Measurements from ENCODE around the gene HHAT. TPM values are rescaled to one million over a fixed set of nuclear protein-coding genes. Genes with fewer than 3 reads are reported as not detected.

Gene HHAT
- total and polyA plus RNA-seq, 2 of the 4 experiments (the other 2 are of a cell fraction): 1.7 to 2.5 TPM

DNA sequence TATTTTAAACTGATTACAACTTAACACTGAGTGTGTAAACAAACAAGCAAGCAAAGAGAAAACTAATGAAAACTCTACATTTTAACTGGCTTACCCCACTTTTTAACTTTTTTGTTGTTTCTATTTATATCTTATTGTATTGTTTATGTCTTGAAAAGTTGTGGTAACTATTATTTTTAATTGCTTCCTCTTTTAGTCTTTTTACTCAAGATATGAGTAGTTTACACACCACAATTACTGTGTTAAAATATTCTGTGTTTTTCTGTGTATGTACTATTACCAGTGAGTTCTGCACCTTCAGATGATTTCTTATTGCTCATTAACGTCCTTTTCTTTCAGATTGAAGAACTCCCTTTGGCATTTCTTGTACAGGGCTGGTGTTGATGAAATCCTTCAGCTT is 4.7 kb upstream of the HHAT start:
- POLR2A ChIA-PET (ENCODE audit: unreplicated experiment): no interaction called here
- Histone ChIP-seq H2BK5ac (ENCODE audit: low read depth, low read length, poor library complexity, severe bottlenecking) (no peak overlapping the region), H4K5ac (ENCODE audit: low read depth, low read length) (no peak overlapping the region), H2BK15ac (ENCODE audit: low read depth, low read length) (no peak overlapping the region), H2BK20ac (ENCODE audit: low read depth, low read length) (no peak overlapping the region), H3K23ac (ENCODE audit: low read depth, low read length) (no peak overlapping the region), H3K27me3 (ENCODE audit: control insufficient read depth, insufficient read depth, low read length) (peaks cover 2% of the 10 kb centered on the region; the same call in 1 of the 2 replicates), H3K56ac (ENCODE audit: extremely low read depth, insufficient read depth, low read length) (no peak overlapping the region), H2BK120ac (ENCODE audit: low read depth, low read length) (no peak overlapping the region), H3K9ac (ENCODE audit: low read depth, low read length) (no peak overlapping the region), H3K27ac (ENCODE audit: insufficient read depth, low read length) (no peak overlapping the region), H3K4ac (ENCODE audit: low read depth, low read length) (no peak overlapping the region), H3K4me1 (ENCODE audit: control insufficient read depth, insufficient read depth, low read length) (peaks cover 2% of the 10 kb centered on the region; the same call in 1 of the 2 replicates), H4K20me1 (ENCODE audit: insufficient read depth, low read length) (no peaks in the 10 kb centered on the region), H4K8ac (ENCODE audit: low read depth in 2 of 2, low read length in 2 of 2) (no peak overlapping the region), H3K79me1 (ENCODE audit: low read depth in 1 of 2, low read length in 2 of 2) (no peaks in the 10 kb centered on the region), H3K9me3 (ENCODE audit: control insufficient read depth, insufficient read depth, low read length) (no peaks in the 10 kb centered on the region), H4K91ac (ENCODE audit: insufficient read depth, low read depth, low read length) (no peak overlapping the region), H3K36me3 (ENCODE audit: control insufficient read depth, insufficient read depth, low read length) (no peaks in the 10 kb centered on the region), H3K9me1 (ENCODE audit: insufficient read depth, low read length) (no peaks in the 10 kb centered on the region), H3K14ac (replicated peaks; ENCODE audit: low read depth, low read length) (no peak overlapping the region), H3K18ac (ENCODE audit: low read depth, low read length) (no peak overlapping the region), H3K4me2 (ENCODE audit: low read depth, low read length) (no peak overlapping the region), H2AK9ac (replicated peaks; ENCODE audit: low read depth, low read length, poor library complexity) (no peak overlapping the region), H2AK5ac (ENCODE audit: low read depth, low read length) (no peak overlapping the region), H3K4me3 (ENCODE audit: insufficient read depth, low read depth, low read length) (no peak overlapping the region), H2AFZ (replicated peaks; ENCODE audit: low read length, poor library complexity) (no peak overlapping the region)
- WGBS, 2 experiments (ENCODE audit: extremely low coverage in 2 of 2, insufficient read length in 1 of 2): no CpG with 5 or more reads among the region's 1 CpG
- TF ChIP-seq CHD1 (IDR thresholded peaks at IDR 0.05; ENCODE audit: low read depth, low read length) (no peak), NFE2L2 (IDR thresholded peaks at IDR 0.05; ENCODE audit: low read depth, low read length) (no peak), CEBPB (IDR thresholded peaks at IDR 0.05; ENCODE audit: low read depth, low read length) (no peak), BHLHE40 (IDR thresholded peaks at IDR 0.05; ENCODE audit: low read depth, low read length) (no peak), MAFK (IDR thresholded peaks at IDR 0.05; ENCODE audit: low read depth, low read length) (no peak), FOS (IDR thresholded peaks at IDR 0.05; ENCODE audit: low read depth, low read length) (no peak)
- TF ChIP-seq, protein P1, sequence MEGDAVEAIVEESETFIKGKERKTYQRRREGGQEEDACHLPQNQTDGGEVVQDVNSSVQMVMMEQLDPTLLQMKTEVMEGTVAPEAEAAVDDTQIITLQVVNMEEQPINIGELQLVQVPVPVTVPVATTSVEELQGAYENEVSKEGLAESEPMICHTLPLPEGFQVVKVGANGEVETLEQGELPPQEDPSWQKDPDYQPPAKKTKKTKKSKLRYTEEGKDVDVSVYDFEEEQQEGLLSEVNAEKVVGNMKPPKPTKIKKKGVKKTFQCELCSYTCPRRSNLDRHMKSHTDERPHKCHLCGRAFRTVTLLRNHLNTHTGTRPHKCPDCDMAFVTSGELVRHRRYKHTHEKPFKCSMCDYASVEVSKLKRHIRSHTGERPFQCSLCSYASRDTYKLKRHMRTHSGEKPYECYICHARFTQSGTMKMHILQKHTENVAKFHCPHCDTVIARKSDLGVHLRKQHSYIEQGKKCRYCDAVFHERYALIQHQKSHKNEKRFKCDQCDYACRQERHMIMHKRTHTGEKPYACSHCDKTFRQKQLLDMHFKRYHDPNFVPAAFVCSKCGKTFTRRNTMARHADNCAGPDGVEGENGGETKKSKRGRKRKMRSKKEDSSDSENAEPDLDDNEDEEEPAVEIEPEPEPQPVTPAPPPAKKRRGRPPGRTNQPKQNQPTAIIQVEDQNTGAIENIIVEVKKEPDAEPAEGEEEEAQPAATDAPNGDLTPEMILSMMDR (conservative IDR thresholded peaks at IDR 0.05; ENCODE audit: low read depth, low read length): no peak
- TF ChIP-seq, protein P2, sequence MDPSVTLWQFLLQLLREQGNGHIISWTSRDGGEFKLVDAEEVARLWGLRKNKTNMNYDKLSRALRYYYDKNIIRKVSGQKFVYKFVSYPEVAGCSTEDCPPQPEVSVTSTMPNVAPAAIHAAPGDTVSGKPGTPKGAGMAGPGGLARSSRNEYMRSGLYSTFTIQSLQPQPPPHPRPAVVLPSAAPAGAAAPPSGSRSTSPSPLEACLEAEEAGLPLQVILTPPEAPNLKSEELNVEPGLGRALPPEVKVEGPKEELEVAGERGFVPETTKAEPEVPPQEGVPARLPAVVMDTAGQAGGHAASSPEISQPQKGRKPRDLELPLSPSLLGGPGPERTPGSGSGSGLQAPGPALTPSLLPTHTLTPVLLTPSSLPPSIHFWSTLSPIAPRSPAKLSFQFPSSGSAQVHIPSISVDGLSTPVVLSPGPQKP (IDR thresholded peaks at IDR 0.05; ENCODE audit: borderline replicate concordance, low read depth, low read length): no peak
- CTCF ChIA-PET: no interaction called here
- DNase-seq: no peak
- in situ Hi-C loops (cut with MboI; ENCODE audit: low sequenced_read_pairs): loop anchor here (25.0 kb wide), 1 partner anchor 462 kb away; no protein-coding TSS in a partner anchor
- no peak for ATAC-seq (ENCODE audit: low read depth)
- BruUV-seq (replicated peaks): no TSS peak
- intact Hi-C loops (cut with micrococcal nuclease): no loop called here
- dilution Hi-C loops (cut with HindIII; ENCODE audit: low sequenced_read_pairs, unreplicated experiment): no loop called here
